Measurements from ENCODE around the gene PCDHGB6.
"Not testable (repeated sequence)": the region's sequence is repeated elsewhere in the genome, so short reads cannot be mapped to it uniquely, and the experiment has no call there.

PCDHGB6 gene

DNA sequence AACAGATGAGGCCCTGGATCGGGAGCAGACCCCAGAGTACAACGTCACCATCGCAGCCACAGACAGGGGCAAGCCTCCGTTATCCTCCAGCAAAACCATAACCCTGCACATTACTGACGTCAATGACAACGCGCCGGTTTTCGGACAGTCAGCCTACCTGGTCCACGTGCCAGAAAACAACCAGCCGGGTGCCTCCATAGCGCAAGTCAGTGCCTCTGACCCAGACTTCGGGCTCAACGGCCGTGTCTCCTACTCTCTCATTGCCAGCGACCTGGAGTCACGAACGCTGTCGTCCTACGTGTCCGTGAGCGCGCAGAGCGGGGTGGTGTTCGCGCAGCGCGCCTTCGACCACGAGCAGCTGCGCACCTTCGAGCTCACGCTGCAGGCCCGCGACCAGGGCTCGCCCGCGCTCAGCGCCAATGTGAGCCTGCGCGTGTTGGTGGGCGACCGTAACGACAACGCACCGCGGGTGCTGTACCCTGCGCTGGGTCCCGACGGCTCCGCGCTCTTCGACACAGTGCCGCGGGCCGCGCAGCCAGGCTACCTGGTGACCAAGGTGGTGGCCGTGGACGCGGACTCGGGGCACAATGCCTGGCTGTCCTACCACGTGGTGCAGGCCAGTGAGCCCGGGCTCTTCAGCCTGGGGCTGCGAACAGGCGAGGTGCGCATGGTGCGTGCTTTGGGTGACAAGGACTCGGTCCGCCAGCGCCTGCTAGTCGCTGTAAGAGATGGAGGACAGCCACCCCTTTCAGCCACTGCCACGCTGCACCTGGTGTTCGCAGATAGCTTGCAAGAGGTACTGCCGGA is 11.5 kb downstream of the PCDHGB6 start:
- no peak for DNase-seq (ENCODE audit: low read depth, low spot score)

DNA sequence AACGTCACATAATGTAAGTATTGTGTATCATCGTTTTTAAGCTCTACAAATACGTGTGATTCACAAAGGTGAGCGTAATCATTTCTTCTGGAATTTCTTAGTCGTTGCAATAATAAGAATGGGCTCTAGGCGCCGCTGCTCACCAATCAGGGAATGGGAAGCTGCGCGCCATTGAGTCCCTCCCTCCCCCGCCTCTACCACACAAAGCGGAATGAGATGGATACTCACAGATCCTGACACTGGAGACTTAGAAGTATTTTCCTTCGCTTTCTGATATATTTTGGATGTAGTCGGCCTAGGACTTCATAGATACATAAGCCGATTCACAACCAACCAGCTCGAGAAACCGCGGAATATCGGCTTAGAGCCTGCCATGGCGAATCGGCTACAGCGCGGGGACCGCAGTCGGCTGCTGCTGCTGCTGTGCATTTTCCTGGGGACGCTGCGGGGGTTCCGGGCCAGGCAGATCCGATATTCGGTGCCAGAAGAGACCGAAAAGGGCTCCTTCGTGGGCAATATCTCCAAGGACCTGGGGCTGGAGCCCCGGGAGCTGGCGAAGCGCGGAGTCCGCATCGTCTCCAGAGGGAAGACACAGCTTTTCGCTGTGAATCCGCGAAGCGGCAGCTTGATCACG is 13.2 kb downstream of the PCDHGB6 start, which contains the start of gene PCDHGA11:
PCDHGA11 (plus strand) TSS at position 197 of the 634 bp plus-strand sequence; CDS start at position 374, 177 bp downstream.
- DNase-seq (ENCODE audit: low read depth, low spot score), result peak; percentile 10

DNA sequence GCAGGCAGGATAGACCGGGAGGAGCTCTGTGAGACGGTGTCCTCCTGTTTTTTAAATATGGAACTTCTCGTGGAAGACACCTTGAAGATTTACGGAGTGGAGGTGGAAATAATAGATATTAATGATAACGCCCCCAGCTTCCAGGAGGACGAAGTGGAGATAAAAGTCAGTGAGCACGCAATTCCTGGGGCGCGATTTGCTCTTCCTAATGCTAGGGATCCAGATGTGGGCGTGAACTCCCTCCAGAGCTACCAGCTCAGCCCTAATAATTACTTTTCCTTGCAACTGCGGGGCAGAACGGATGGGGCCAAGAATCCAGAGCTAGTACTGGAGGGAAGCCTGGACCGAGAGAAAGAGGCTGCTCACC is 13.7 kb downstream of the PCDHGB6 start:
- no peak for DNase-seq (ENCODE audit: low read depth, low spot score)

DNA sequence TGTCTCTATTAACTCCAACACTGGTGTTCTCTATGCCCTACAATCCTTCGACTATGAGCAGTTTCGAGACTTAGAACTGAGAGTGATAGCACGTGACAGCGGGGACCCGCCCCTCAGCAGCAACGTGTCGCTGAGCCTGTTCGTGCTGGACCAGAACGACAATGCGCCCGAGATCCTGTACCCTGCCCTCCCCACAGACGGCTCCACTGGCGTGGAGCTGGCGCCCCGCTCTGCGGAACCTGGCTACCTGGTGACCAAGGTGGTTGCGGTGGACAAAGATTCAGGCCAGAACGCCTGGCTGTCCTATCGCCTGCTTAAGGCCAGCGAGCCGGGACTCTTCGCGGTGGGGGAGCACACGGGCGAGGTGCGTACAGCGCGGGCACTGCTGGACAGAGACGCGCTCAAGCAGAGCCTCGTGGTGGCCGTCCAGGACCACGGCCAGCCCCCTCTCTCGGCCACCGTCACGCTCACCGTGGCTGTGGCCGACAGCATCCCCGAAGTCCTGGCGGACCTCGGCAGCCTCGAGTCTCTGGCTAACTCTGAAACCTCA is 15.0 kb downstream of the PCDHGB6 start:
- DNase-seq (ENCODE audit: low read depth, low spot score), result no peak

DNA sequence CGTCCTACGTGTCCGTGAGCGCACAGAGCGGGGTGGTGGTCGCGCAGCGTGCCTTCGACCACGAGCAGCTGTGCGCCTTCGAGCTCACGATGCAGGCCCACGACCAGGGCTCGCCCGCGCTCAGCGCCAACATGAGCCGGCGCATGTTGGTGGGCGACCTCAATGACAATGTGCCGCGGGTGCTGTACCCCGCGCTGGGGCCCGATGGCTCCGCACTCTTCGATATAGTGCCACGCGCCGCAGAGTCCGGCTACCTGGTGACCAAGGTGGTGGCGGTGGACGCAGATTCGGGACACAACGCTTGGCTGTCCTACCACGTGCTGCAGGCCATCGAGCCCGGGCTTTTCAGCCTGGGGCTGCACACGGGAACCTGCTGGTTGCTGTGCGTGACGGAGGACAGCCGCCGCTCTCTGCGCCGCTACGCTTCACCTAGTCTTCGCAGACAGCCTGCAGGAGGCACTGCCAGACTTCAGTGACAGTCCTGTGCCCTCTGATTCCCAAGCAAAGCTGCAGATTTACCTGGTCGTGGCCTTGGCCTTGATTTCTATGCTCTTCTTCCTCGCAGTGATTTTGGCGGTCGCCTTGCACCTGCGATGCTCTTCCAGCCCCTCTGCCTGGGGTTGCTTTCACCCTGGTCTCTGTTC is 20.1 kb downstream of the PCDHGB6 start:
- no peak for DNase-seq (ENCODE audit: low read depth, low spot score)

DNA sequence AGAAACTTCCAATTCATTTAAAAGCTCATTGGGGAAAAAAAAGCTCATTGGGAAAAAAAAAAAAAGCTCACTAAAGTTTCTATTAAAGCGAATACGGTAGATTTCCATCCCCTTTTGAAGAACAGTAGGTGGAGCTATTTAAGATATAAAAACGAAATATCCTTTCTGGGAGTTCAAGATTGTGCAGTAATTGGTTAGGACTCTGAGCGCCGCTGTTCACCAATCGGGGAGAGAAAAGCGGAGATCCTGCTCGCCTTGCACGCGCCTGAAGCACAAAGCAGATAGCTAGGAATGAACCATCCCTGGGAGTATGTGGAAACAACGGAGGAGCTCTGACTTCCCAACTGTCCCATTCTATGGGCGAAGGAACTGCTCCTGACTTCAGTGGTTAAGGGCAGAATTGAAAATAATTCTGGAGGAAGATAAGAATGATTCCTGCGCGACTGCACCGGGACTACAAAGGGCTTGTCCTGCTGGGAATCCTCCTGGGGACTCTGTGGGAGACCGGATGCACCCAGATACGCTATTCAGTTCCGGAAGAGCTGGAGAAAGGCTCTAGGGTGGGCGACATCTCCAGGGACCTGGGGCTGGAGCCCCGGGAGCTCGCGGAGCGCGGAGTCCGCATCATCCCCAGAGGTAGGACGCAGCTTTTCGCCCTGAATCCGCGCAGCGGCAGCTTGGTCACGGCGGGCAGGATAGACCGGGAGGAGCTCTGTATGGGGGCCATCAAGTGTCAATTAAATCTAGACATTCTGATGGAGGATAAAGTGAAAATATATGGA is 22.7 kb downstream of the PCDHGB6 start, which contains the start of gene PCDHGA12:
PCDHGA12 (plus strand) TSS at position 176 of the 782 bp plus-strand sequence; CDS start at position 429, 253 bp downstream.
- DNase-seq (ENCODE audit: low read depth, low spot score), result peak; percentile 68

DNA sequence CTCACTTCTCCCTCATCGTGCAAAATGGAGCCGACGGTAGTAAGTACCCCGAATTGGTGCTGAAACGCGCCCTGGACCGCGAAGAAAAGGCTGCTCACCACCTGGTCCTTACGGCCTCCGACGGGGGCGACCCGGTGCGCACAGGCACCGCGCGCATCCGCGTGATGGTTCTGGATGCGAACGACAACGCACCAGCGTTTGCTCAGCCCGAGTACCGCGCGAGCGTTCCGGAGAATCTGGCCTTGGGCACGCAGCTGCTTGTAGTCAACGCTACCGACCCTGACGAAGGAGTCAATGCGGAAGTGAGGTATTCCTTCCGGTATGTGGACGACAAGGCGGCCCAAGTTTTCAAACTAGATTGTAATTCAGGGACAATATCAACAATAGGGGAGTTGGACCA is 23.5 kb downstream of the PCDHGB6 start:
- no peak for DNase-seq (ENCODE audit: low read depth, low spot score)

DNA sequence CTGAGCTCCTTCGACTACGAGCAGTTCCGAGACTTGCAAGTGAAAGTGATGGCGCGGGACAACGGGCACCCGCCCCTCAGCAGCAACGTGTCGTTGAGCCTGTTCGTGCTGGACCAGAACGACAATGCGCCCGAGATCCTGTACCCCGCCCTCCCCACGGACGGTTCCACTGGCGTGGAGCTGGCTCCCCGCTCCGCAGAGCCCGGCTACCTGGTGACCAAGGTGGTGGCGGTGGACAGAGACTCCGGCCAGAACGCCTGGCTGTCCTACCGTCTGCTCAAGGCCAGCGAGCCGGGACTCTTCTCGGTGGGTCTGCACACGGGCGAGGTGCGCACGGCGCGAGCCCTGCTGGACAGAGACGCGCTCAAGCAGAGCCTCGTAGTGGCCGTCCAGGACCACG is 24.5 kb downstream of the PCDHGB6 start:
- DNase-seq (ENCODE audit: low read depth, low spot score), result not testable (repeated sequence)

DNA sequence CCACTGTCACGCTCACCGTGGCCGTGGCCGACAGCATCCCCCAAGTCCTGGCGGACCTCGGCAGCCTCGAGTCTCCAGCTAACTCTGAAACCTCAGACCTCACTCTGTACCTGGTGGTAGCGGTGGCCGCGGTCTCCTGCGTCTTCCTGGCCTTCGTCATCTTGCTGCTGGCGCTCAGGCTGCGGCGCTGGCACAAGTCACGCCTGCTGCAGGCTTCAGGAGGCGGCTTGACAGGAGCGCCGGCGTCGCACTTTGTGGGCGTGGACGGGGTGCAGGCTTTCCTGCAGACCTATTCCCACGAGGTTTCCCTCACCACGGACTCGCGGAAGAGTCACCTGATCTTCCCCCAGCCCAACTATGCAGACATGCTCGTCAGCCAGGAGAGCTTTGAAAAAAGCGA is 24.9 kb downstream of the PCDHGB6 start:
- not testable (repeated sequence) for DNase-seq (ENCODE audit: low read depth, low spot score)

DNA sequence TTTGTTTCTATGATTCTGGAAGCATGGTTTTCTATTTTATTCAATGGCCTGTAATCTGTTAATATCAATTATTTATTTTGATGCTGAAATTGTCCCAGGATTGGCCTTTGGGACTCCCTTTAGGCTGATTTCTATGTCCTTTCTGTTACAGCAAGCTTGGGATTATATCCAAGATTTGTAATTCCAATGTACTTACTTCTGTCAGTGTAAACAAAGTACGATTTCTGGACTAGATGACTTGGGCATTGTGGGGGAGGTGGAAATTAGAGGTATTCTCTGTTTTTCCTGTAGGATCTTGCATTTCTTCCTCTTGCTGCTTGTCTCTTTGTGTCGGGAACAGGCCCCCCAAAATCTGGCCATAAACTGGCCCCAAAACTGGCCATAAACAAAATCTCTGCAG is 26.2 kb downstream of the PCDHGB6 start:
- DNase-seq (ENCODE audit: low read depth, low spot score), result no peak

DNA sequence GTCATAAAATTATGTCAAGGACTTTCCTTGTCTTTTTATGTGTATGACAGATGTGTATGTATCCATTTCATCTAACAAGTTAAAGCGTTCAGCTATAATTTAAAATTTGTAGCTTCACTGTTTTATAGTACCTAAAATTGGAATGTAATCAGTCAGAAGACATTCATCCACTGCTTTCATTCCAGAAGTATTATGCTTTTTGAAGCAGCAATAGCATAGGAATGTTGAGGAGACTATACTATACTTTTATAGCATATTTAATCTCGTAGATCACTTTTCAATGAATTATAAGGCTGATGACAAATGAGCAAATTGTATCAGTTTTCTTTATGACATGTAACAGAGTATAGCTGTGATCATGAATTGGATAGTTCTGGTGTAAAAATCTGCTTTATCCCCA is 29.4 kb downstream of the PCDHGB6 start:
- no peak for DNase-seq (ENCODE audit: low read depth, low spot score)

DNA sequence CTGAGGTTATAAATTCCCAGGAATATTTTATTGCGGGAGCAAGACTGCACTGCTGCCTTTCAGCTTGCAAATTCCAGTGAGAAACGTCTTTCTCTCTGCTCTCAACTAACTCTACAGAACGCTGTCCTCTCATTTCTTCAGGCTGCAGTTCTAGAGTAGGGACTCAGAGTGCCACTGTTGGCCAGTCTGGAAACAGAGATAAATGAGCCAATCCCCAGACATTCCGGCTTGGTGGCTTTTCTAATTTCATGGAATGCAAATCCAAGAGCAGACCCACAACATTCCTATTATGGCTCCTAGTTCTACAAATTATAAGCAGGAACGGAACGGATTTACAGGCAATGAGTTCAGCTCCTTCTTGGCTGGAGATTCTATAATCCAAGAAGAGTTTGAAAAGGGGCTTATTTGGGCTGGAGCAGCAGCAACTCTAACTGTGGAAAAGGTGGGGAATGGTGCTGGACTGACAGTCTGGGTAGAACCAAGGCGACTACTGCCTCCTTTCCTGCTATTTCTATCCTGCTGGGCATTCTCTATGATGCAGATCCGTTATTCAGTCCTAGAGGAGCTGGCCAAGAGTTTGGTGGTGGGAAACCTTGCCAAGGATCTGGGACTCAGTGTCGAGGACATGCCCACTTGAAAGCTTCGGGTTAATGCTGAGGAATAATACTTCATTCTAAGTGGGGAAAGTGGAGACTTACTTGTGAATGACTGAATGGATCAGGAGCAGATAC is 31.8 kb downstream of the PCDHGB6 start:
- DNase-seq (ENCODE audit: low read depth, low spot score), result no peak

DNA sequence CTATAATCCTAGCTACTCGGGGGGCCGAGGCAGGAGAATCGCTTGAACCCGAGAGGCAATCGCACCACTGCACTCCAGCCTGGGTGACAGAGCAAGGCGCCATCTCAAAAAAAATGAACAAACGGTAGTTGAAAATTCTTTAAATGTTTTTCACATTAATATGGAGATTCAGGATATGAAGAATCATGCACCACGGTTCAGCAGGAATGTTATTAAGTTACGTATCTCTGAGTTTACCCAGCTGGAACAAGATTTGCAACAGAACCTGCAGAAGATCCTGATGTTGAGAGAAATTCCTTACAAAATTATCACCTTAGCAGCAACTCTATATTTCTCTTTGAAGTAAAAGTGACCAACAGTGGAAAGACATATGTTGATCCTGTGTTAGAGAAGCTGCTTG is 32.5 kb downstream of the PCDHGB6 start:
- no peak for DNase-seq (ENCODE audit: low read depth, low spot score)

DNA sequence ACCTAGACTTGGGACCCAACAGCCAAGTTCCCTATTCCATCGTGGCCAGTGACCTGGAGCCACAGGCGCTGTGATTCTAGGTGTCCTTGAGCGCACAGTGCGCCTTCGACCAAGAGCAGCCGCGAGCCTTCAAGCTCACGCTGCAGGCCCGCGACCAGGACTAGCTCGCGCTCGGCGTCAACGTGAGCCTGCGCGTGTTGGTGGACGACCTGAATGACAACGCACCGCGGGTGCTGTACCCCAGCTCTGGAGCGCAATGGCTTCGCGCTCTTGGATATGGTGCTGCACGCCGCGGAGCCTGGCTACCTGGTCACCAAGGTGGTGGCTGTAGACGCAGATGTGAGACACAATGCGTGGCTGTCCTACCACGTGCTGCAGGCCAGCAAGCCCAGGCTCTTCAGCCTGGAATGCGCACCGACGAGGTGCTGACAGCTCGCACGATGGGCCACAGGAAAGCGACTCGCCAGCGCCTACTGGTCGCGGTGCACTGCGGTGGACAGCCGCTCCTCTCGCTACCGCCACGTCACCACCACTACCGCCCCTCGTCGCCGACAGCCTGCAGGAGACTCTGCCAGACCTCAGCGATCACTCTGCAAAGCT is 33.9 kb downstream of the PCDHGB6 start:
- DNase-seq (ENCODE audit: low read depth, low spot score), result no peak
